ENCODE data around the gene GPRIN2.

Gene GPRIN2

GRCh38 chr10:46549171-46550075, 7.0 kb downstream of the GPRIN2 start:
- no peak overlapping the region for H3K27ac ChIP-seq (ENCODE audit: low read depth, low read length)
- H3K9ac ChIP-seq (ENCODE audit: low read depth in 1 of 2, low read length in 2 of 2) = no peak overlapping the region
- H3K4me1 ChIP-seq (ENCODE audit: control insufficient read depth in 1 of 2, insufficient read depth in 2 of 2, low read length in 2 of 2) = peaks cover 14 to 19% of the 10 kb centered on the region in 2 donors
- no peaks in the 10 kb centered on the region for H3K9me3 ChIP-seq (ENCODE audit: control insufficient read depth in 1 of 2, low read length in 2 of 2)
- H3K27me3 ChIP-seq (ENCODE audit: control insufficient read depth in 1 of 2, insufficient read depth in 2 of 2, low read length in 2 of 2) = peaks cover 0 to 14% of the 10 kb centered on the region in 2 donors
- H3K36me3 ChIP-seq (ENCODE audit: control insufficient read depth in 1 of 2, insufficient read depth in 2 of 2, low read length in 2 of 2) = peaks cover 0 to 18% of the 10 kb centered on the region in 2 donors
- H3K4me3 ChIP-seq (ENCODE audit: low read depth in 1 of 2, low read length in 2 of 2) = no peak overlapping the region

- no peak overlapping the region for H3K4me3 ChIP-seq (ENCODE audit: low read depth in 1 of 2, low read length in 2 of 2)
- peaks cover 0 to 18% of the 10 kb centered on the region in 2 donors for H3K36me3 ChIP-seq (ENCODE audit: control insufficient read depth in 1 of 2, insufficient read depth in 2 of 2, low read length in 2 of 2)
- peaks cover 14 to 19% of the 10 kb centered on the region in 2 donors for H3K4me1 ChIP-seq (ENCODE audit: control insufficient read depth in 1 of 2, insufficient read depth in 2 of 2, low read length in 2 of 2)
- no peak overlapping the region for H3K9ac ChIP-seq (ENCODE audit: low read depth in 1 of 2, low read length in 2 of 2)
- no peaks in the 10 kb centered on the region for H3K9me3 ChIP-seq (ENCODE audit: control insufficient read depth in 1 of 2, low read length in 2 of 2)
- no peak overlapping the region for H3K27ac ChIP-seq (ENCODE audit: low read depth, low read length)
- H3K27me3 ChIP-seq (ENCODE audit: control insufficient read depth in 1 of 2, insufficient read depth in 2 of 2, low read length in 2 of 2) = peaks cover 0 to 10% of the 10 kb centered on the region in 2 donors
These were observed 7.9 kb downstream of the GPRIN2 start for GRCh38 chr10:46548498-46549090.

- H3K27ac ChIP-seq (ENCODE audit: low read depth, low read length) = no peak overlapping the region
- peaks cover 0 to 18% of the 10 kb centered on the region in 2 donors for H3K36me3 ChIP-seq (ENCODE audit: control insufficient read depth in 1 of 2, insufficient read depth in 2 of 2, low read length in 2 of 2)
- H3K4me3 ChIP-seq (ENCODE audit: low read depth in 1 of 2, low read length in 2 of 2) = no peak overlapping the region
- peaks cover 0 to 7% of the 10 kb centered on the region in 2 donors for H3K27me3 ChIP-seq (ENCODE audit: control insufficient read depth in 1 of 2, insufficient read depth in 2 of 2, low read length in 2 of 2)
- peaks cover 9 to 12% of the 10 kb centered on the region in 2 donors for H3K4me1 ChIP-seq (ENCODE audit: control insufficient read depth in 1 of 2, insufficient read depth in 2 of 2, low read length in 2 of 2)
- H3K9me3 ChIP-seq (ENCODE audit: control insufficient read depth in 1 of 2, low read length in 2 of 2) = no peaks in the 10 kb centered on the region
- H3K9ac ChIP-seq (ENCODE audit: low read depth in 1 of 2, low read length in 2 of 2) = no peak overlapping the region
These were observed 8.6 kb downstream of the GPRIN2 start for GRCh38 chr10:46547541-46548497.

GRCh38 chr10:46546591-46547540, 9.6 kb downstream of the GPRIN2 start:
- Histone ChIP-seq H3K36me3 (ENCODE audit: control insufficient read depth in 1 of 2, insufficient read depth in 2 of 2, low read length in 2 of 2) (peaks cover 0 to 16% of the 10 kb centered on the region in 2 donors), H3K4me3 (ENCODE audit: low read depth in 1 of 2, low read length in 2 of 2) (no peak overlapping the region), H3K9ac (ENCODE audit: low read depth in 1 of 2, low read length in 2 of 2) (no peak overlapping the region), H3K27ac (ENCODE audit: low read depth, low read length) (no peak overlapping the region), H3K27me3 (ENCODE audit: control insufficient read depth in 1 of 2, insufficient read depth in 2 of 2, low read length in 2 of 2) (peaks cover 0 to 6% of the 10 kb centered on the region in 2 donors), H3K4me1 (ENCODE audit: control insufficient read depth in 1 of 2, insufficient read depth in 2 of 2, low read length in 2 of 2) (peaks cover 0 to 4% of the 10 kb centered on the region in 2 donors), H3K9me3 (ENCODE audit: control insufficient read depth in 1 of 2, low read length in 2 of 2) (no peaks in the 10 kb centered on the region)

GRCh38 chr10:46545861-46546590, 10.4 kb downstream of the GPRIN2 start:
- Histone ChIP-seq H3K4me1 (ENCODE audit: control insufficient read depth in 1 of 2, insufficient read depth in 2 of 2, low read length in 2 of 2) (peaks cover 0 to 4% of the 10 kb centered on the region in 2 donors), H3K4me3 (ENCODE audit: low read depth in 1 of 2, low read length in 2 of 2) (no peak overlapping the region), H3K9ac (ENCODE audit: low read depth in 1 of 2, low read length in 2 of 2) (no peak overlapping the region), H3K9me3 (ENCODE audit: control insufficient read depth in 1 of 2, low read length in 2 of 2) (no peaks in the 10 kb centered on the region), H3K27me3 (ENCODE audit: control insufficient read depth in 1 of 2, insufficient read depth in 2 of 2, low read length in 2 of 2) (peaks cover 0 to 4% of the 10 kb centered on the region in 2 donors), H3K27ac (ENCODE audit: low read depth, low read length) (no peak overlapping the region), H3K36me3 (ENCODE audit: control insufficient read depth in 1 of 2, insufficient read depth in 2 of 2, low read length in 2 of 2) (peaks cover 0 to 10% of the 10 kb centered on the region in 2 donors)

- H3K4me3 ChIP-seq (ENCODE audit: low read depth in 1 of 2, low read length in 2 of 2) = no peak overlapping the region
- H3K9ac ChIP-seq (ENCODE audit: low read depth in 1 of 2, low read length in 2 of 2) = no peak overlapping the region
- peaks cover 0 to 6% of the 10 kb centered on the region in 2 donors for H3K27me3 ChIP-seq (ENCODE audit: control insufficient read depth in 1 of 2, insufficient read depth in 2 of 2, low read length in 2 of 2)
- H3K9me3 ChIP-seq (ENCODE audit: control insufficient read depth in 1 of 2, low read length in 2 of 2) = no peaks in the 10 kb centered on the region
- H3K36me3 ChIP-seq (ENCODE audit: control insufficient read depth in 1 of 2, insufficient read depth in 2 of 2, low read length in 2 of 2) = peaks cover 0 to 8% of the 10 kb centered on the region in 2 donors
- H3K27ac ChIP-seq (ENCODE audit: low read depth, low read length) = no peak overlapping the region
- H3K4me1 ChIP-seq (ENCODE audit: control insufficient read depth in 1 of 2, insufficient read depth in 2 of 2, low read length in 2 of 2) = peaks cover 8 to 12% of the 10 kb centered on the region in 2 donors
These were observed 11.3 kb downstream of the GPRIN2 start for GRCh38 chr10:46544989-46545791.

- Histone ChIP-seq H3K9me3 (ENCODE audit: control insufficient read depth in 1 of 2, low read length in 2 of 2) (no peaks in the 10 kb centered on the region), H3K27me3 (ENCODE audit: control insufficient read depth in 1 of 2, insufficient read depth in 2 of 2, low read length in 2 of 2) (peaks cover 0 to 6% of the 10 kb centered on the region in 2 donors), H3K4me3 (ENCODE audit: low read depth in 1 of 2, low read length in 2 of 2) (no peak overlapping the region), H3K4me1 (ENCODE audit: control insufficient read depth in 1 of 2, insufficient read depth in 2 of 2, low read length in 2 of 2) (peaks cover 15 to 19% of the 10 kb centered on the region in 2 donors), H3K36me3 (ENCODE audit: control insufficient read depth in 1 of 2, insufficient read depth in 2 of 2, low read length in 2 of 2) (no peaks in the 10 kb centered on the region), H3K9ac (ENCODE audit: low read depth in 1 of 2, low read length in 2 of 2) (no peak overlapping the region), H3K27ac (ENCODE audit: low read depth, low read length) (no peak overlapping the region)
These were observed 12.7 kb downstream of the GPRIN2 start for GRCh38 chr10:46543466-46544377.

Data from duodenal mucosa (tissue), 2 donors.